ENCODE measurements around the gene UBE2F. TPM values are rescaled to one million over a fixed set of nuclear protein-coding genes. Genes with fewer than 3 reads are reported as not detected.

The UBE2F gene
- 56.8 and 62.3 TPM in 2 replicates for total RNA-seq
- long read RNA-seq, transcript UBE2F-201 (10 exons, 2,009 nt) = major isoform, 62 of 94 reads
- long read RNA-seq, transcript UBE2F-215 (9 exons, 1,242 nt) = minor isoform, 10 of 94 reads
- long read RNA-seq, partial matches to known transcripts = 5 of 94 reads
- long read RNA-seq, other reads (novel, unspliced or antisense) = 12 of 94 reads

GRCh38 chr2:237966565-237967462 is at the start of gene UBE2F:
TSS of gene UBE2F (plus strand) at chr2:237967014. CDS start at chr2:237973108, 6,094 bp downstream.
- TF ChIP-seq, protein P1, sequence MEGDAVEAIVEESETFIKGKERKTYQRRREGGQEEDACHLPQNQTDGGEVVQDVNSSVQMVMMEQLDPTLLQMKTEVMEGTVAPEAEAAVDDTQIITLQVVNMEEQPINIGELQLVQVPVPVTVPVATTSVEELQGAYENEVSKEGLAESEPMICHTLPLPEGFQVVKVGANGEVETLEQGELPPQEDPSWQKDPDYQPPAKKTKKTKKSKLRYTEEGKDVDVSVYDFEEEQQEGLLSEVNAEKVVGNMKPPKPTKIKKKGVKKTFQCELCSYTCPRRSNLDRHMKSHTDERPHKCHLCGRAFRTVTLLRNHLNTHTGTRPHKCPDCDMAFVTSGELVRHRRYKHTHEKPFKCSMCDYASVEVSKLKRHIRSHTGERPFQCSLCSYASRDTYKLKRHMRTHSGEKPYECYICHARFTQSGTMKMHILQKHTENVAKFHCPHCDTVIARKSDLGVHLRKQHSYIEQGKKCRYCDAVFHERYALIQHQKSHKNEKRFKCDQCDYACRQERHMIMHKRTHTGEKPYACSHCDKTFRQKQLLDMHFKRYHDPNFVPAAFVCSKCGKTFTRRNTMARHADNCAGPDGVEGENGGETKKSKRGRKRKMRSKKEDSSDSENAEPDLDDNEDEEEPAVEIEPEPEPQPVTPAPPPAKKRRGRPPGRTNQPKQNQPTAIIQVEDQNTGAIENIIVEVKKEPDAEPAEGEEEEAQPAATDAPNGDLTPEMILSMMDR (conservative IDR thresholded peaks at IDR 0.05) = no peak
- peaks cover 2% of the 10 kb centered on the region for H3K9me3 Mint-ChIP-seq
- H3K4me1 Mint-ChIP-seq = peaks cover 26% of the 10 kb centered on the region
- DNase-seq (ENCODE audit: low read depth, low spot score) = peak; percentile 97
- no peaks in the 10 kb centered on the region for H3K36me3 Mint-ChIP-seq (ENCODE audit: low read depth)
- H3K4me3 Mint-ChIP-seq = peak within 1 kb of the TSS; percentile 95
- H3K27ac Mint-ChIP-seq (ENCODE audit: unreplicated experiment) = peak within 1 kb of the TSS; percentile 80
- peaks cover 3% of the 10 kb centered on the region for H3K27me3 Mint-ChIP-seq (ENCODE audit: low read depth)

- H3K4me1 Mint-ChIP-seq = peaks cover 8% of the 10 kb centered on the region
- no peak overlapping the region for H3K27ac Mint-ChIP-seq (ENCODE audit: unreplicated experiment)
- H3K9me3 Mint-ChIP-seq = no peaks in the 10 kb centered on the region
- H3K36me3 Mint-ChIP-seq (ENCODE audit: low read depth) = no peaks in the 10 kb centered on the region
- no peaks in the 10 kb centered on the region for H3K27me3 Mint-ChIP-seq (ENCODE audit: low read depth)
- no peak overlapping the region for H3K4me3 Mint-ChIP-seq
- no peak for DNase-seq (ENCODE audit: low read depth, low spot score)
- TF ChIP-seq, protein P1 (conservative IDR thresholded peaks at IDR 0.05) = no peak
Observed at GRCh38 chr2:237917696-237918374, 49.0 kb upstream of the UBE2F start.

GRCh38 chr2:237919593-237919992 is 47.2 kb upstream of the UBE2F start:
- no peaks in the 10 kb centered on the region for H3K9me3 Mint-ChIP-seq
- no peak for DNase-seq (ENCODE audit: low read depth, low spot score)
- no peak overlapping the region for H3K4me3 Mint-ChIP-seq
- no peak overlapping the region for H3K27ac Mint-ChIP-seq (ENCODE audit: unreplicated experiment)
- H3K36me3 Mint-ChIP-seq (ENCODE audit: low read depth) = no peaks in the 10 kb centered on the region
- TF ChIP-seq, protein P1 (conservative IDR thresholded peaks at IDR 0.05) = no peak
- H3K4me1 Mint-ChIP-seq = peaks cover 11% of the 10 kb centered on the region
- H3K27me3 Mint-ChIP-seq (ENCODE audit: low read depth) = no peaks in the 10 kb centered on the region

GRCh38 chr2:237920673-237921072 is 46.1 kb upstream of the UBE2F start:
- DNase-seq (ENCODE audit: low read depth, low spot score) = no peak
- Mint-ChIP-seq H3K36me3 (ENCODE audit: low read depth) (no peaks in the 10 kb centered on the region), H3K4me3 (no peak overlapping the region), H3K27ac (ENCODE audit: unreplicated experiment) (no peak overlapping the region), H3K4me1 (peaks cover 11% of the 10 kb centered on the region), H3K27me3 (ENCODE audit: low read depth) (no peaks in the 10 kb centered on the region), H3K9me3 (no peaks in the 10 kb centered on the region)
- TF ChIP-seq, protein P1 (conservative IDR thresholded peaks at IDR 0.05) = no peak

DNA sequence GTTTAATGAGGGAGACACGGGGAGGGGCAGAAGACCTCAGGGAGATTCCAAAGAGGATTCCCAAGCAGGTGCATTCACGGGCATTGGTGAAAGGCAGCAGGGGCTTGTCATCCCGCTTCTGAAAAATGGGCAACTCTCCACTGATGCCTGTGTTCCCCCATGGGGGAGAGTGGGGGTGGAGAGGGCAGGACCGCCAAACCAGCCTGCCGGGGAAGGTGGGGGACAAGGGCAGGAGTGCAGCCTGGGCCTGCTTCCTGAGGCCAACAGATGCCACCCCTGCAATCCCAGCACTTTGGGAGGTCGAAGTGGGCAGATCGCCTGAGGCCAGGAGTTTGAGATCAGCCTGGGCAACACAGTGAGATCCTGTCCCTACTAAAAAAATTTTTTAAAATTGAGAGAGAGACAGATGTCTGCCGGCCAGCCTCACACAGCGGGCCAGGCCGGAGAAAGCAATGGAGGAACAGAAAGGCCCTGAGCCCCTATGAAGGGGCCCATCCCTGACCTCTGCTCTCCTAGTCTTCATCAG is 44.8 kb upstream of the UBE2F start:
- no peak overlapping the region for H3K27ac Mint-ChIP-seq (ENCODE audit: unreplicated experiment)
- no peak for DNase-seq (ENCODE audit: low read depth, low spot score)
- peaks cover 10% of the 10 kb centered on the region for H3K4me1 Mint-ChIP-seq
- H3K9me3 Mint-ChIP-seq = no peaks in the 10 kb centered on the region
- TF ChIP-seq, protein P1 (conservative IDR thresholded peaks at IDR 0.05) = no peak
- no peaks in the 10 kb centered on the region for H3K36me3 Mint-ChIP-seq (ENCODE audit: low read depth)
- no peaks in the 10 kb centered on the region for H3K27me3 Mint-ChIP-seq (ENCODE audit: low read depth)
- no peak overlapping the region for H3K4me3 Mint-ChIP-seq

Measured in neural crest cell (in vitro differentiated cells).